Stimulated activated CD8-positive, alpha-beta memory T cell treated with anti-CD3 and anti-CD28 coated beads, Interleukin-15, amount 100 ng/mL, for 24 hours (primary cell): ENCODE measurements around the gene SF3B1.
A peak's percentile ranks its signal among the peaks of the same experiment; 100 is the strongest.
"Not testable (repeated sequence)": the region's sequence is repeated elsewhere in the genome, so short reads cannot be mapped to it uniquely, and the experiment has no call there.

ENCODE experiments used
- DNase-seq: peaks from one replicate; pipeline ENCODE4 v3.0.0-alpha.2; 2020; ENCODE audit warnings: low read depth

Gene SF3B1

DNA sequence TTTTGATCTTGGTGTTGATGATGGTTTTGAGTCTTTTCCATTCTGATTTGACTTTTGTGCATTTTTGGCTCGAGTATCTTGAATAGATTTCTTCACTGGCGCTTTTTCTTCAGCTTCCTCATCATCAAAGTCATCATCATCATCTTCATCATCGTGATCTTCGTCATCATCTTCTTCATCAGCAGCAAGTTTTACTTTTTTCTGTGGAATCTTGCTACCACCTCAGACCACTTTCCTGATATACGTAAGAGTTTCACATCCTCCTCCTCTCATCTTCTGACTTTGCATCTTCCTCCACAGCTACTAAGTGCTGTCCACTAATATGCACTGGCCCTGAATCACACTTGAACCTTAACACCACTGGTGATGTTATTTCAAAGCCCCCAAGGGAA lies 54.9 kb downstream of the SF3B1 start:
- DNase-seq: not testable (repeated sequence)

DNA sequence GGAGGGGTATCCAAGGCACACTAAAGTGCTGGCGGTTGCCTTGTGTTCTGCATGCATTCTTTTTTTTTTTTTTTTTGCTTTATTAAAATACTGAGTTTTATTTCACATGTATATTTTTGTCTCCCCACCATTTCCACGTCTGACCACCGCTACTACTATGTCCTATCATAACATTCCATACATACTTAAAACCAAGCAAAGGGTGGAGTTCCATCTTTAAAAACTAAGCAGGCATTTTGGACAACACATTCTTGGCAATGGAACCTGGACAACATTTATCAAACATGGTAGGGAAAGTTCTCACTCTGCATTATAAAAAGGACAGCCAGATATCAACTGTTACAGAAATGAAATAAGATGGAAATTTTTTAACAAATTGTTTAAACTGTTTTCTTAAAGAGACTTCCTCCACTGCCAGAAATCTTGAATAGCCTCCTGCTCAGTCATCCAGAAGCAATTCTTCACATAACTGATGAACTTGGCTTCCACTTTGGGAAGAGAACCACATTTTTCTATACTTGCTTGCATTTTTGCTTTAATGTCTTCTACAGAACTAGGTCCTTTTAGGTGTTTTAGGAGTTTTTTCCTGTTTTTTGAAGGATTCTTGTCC lies 55.4 kb downstream of the SF3B1 start:
- not testable (repeated sequence) for DNase-seq

DNA sequence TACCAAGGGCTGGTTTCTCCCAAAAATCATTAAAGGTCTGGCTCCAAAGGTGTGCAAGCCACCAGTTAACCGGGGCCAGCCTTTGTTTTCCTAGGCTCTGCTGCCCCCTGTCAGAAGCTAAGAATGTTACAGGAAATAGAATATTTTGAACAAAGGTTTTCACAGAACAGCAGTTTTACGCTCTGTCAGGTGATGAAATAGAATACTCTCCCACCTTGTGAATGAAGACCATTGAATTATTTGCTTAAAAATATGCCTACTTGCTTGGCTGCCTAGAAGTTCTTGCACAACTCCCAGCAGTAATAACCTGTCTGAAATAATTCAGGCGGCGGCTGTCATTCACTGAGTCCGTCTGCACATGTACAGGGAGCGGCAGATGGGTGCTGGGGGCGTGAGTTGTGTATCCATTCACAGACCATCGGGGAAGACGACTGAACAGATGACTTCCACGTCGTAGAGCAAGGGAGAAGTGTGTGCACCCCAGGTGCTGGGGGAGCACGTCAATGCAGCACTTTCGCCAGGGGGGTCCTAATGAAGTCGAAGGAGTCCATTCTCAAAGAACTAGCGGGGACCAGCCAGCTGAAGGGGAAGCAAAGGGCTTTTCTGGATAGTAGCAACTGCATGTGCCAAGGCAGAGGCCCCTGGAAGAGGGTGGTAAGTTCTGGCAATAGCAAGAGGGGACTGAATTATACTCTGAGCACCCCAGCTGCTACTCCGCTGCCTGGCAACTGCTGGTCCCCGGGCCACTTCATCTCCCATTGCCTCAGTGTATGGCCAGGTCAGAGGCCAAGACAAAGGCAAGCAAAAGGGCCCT lies 56.1 kb downstream of the SF3B1 start:
- peak; percentile 11 for DNase-seq

DNA sequence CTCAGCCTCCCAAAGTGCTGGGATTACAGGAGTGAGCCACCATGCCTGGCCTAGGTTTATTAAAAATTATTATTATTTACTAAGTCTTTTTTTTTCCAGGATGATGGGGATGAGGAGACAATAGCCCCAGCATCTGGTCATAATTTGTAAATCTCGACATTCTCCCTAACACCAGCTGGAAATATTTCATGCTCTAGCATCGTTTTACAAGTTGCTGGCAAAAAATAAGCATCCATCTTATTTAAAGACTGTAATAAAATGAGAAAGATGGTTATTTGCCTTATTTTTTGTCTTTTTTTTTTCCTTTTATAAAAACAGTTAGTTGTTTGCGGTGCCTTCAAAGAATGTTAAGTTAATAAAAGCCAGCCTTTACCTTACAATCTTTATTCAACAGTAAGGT lies 56.7 kb downstream of the SF3B1 start:
- DNase-seq: no peak

DNA sequence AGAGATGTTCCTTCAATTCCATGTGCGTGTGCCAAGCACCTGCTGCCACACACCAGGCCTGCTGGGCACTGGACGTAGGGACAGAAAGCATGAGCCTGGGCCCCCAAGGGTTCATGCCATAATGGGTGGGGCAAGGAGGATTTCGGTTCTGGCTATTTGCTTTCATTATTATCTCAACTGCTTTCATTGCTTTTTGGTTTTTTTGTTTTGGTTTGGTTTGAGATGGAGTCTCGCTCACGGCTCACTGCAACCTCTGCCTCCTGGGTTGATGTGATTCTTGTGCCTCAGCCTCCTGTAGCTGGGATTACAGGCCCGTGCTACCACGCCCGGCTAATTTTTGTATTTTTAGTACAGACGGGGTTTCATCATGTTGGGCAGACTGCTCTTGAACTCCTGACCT lies 57.2 kb downstream of the SF3B1 start:
- no peak for DNase-seq

DNA sequence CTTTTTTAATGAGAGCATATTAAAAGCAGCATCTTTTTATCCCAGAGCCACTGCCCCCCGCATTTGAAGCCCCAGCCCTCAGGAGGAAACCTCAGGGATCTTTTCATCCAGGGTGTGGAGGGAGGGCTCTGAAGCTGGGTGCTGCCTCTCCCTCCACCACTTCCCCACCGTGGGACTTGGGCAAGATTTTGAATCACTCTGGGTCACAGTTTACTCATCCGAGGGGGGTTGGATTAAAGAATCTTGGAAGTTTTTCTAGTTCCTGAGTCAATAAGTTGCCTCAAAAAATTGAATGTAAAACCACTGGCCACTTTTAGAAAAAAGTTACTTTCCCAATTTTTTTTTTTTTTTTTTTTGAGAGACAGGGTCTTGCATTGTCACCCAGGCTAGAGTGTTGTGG lies 62.2 kb downstream of the SF3B1 start:
- DNase-seq: no peak

DNA sequence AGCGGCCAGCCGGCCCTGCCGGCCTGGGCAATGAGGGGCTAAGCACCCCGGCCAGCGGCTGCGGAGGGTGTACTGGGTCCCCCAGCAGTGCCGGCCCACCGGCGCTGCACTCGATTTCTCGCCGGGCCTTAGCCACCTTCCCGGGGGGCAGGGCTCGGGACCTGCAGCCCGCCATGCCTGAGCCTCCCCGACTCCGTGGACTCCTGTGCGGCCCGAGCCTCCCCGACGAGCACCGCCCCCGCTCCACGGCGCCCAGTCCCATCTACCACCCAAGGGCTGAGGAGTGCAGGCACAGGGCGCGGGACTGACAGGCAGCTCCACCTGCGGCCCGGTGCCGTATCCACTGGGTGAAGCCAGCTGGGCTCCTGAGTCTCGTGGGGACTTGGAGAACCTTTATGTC lies 64.2 kb downstream of the SF3B1 start:
- DNase-seq: not testable (repeated sequence)

DNA sequence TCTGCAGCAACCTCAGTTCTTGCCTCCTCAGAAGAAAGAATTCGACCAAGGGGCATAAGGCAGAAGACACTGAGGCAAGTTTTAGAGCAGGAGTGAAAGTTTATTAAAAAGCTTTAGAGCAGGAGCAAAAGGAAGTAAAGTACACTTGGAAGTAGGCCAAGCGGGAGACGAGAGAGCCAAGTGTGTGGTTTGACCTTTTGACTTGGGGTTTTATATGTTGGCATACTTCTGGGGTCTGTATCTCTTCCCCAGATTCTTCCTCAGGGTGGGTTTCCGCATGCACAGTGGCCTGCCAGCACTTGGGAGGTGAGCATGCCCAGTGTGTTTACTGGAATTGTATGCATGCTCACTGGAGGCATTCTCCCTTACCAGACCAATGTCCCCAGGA lies 64.9 kb downstream of the SF3B1 start:
- DNase-seq: no peak

DNA sequence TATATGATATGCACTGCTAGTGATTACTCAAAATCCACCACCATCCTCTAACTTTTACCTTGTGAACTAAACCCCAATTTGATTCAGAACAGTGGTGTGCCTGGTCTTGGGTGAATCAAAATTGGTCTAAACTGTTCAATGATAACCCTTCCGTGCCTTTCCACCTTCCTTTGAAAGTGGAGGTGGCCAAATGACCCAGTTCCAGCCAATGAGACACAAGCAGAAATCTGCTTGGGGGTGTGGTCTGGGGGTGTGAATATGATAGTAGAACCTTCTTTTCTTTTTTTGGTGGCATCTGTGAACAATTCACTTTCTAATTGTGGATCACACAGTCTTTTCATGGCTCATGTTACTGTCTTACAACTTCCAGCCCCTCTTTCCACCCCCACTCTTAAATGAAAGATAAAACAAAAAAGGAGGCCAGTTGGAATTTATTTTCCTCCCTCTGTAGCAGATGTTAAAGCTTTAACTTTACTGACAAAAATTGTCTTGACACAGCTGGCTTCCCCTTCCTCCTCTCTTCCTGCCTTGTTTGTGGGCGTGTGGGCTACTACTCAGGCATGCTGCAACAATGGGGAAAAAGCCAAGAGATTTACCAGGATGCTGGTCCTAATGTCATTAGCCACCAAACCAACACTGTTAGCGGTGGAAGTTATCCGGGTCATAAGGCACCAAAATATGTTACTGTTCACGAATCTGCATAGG lies 65.4 kb downstream of the SF3B1 start:
- DNase-seq: no peak

DNA sequence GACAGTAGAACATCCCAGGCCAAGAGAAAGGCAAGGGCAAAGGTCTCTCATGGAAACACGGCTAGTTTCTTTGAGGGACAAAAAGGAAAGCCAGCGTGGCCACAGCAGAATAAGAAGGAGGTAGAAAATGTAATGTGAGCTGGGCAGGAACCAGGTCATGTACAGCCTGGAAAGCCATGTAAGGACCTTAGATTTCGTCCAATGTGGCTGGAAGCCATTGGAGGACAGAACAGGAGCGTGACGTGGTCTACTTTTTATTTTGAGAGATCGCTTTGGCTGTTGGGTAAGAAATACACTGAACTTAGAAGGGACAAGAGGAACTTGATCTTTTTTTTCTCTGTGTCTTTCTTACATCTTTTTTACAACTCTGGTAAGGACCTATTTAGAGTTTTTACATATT lies 66.4 kb downstream of the SF3B1 start:
- no peak for DNase-seq

DNA sequence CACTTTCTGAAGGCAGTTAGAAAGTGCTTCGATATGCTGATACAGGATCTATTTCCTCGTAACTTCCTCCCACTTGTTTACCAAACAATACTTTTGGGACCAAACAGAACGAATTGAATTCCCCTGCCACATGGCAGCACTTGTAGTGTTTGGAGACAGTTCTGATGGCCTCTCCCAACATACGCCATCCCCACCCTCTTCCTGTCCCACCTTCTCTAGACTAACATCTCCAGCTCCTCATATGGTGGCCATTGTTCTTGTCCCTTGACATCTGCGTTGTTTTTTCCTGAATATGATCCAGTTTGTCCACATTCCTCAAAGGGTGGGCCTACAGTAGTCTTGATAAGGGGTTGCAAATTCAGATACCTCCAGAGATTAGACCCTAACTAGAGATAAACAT lies 70.8 kb downstream of the SF3B1 start:
- DNase-seq: no peak

DNA sequence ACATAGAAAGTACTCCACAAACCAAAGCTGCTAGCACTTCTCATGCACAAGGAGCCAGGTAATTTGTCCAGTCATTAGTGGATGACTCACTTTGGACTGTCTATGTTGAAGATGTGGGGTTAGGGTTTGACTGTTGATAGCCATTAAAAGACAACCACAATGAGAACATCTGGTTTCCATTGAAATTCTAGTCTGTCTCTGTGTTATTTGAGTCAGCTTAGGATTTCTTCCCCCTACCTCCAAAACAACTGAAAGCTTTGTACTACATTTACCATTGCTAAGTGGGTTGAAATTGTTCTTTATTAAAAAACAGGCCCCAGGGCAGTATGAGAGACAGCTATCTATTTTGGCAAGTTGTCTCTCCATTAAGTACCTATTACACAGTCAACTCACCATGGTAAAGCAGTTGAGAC lies 74.1 kb downstream of the SF3B1 start:
- DNase-seq: no peak

DNA sequence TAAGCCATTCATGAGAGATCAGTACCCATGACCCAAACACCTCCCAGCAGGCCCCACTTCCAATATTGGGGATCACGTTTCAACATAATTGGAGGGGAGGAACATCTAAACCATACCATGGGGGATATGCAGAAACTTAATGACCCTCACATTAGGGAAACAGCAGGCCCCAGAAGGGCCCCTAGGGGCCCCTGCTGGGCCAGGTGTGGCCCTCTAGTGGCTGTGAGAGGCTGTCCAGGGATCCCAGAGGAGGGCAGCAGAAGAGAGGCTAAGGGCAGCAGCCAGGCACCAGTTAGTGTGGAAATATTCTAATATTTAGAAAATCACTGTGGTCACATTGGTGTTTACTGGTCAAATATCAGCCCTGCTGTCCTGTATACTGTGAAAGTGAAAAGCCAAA lies 75.0 kb downstream of the SF3B1 start:
- DNase-seq: no peak

DNA sequence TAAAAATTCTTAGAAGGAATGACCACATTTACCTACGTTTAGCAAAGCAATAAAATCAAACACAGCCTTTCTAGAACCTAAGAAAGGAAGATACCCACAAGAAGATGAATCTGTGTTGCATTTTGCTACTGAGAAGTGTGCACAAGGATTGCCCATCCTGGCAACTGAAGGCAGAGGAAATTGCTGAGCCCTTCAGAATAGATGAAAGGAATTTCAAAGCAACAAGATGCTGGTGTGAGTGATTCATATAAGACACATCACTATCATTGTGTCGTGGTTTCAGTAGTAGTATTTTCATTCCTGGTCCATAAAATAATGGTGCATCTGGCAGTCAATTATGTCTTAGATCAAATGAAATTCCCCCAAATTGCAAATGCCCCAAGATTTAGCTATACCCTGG lies 75.9 kb downstream of the SF3B1 start:
- no peak for DNase-seq

DNA sequence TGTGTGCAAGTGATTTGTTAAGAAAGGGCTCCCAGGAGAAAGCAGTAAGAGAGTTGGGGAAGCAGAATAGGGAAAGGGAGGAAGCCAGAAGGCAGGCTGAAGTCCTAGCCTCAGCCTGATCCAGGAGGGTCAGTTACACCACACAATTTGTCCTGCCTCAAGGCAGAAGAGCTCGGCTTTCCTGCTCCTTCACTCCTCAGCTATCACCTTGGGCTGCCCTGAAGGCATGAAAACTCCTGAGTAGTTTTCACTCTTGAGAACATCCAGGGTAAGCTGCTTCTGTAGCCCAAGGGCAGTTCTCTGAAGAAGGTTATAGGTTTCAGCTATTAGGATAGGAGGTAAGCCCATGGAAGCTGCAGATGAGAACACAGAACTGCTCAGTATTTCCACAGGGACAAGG lies 76.8 kb downstream of the SF3B1 start:
- no peak for DNase-seq

DNA sequence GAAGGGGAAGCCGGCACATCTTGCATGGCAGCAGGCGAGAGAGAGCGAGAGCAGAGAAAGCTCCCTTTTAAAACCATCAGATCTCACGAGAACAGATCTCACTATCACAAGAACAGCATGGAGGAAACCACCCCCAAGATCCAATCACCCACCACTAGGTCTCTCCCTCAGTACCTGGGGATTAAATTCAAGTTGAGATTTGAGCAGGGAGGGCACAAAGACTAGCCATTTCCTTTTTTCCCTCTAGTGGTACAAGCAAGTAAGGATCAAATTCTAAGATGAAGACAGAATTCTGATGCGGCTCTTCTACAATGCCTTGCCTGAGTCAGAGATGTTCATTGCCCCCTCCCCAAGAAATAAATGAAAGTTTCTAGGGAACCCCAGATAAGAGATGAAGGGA lies 78.7 kb downstream of the SF3B1 start:
- no peak for DNase-seq

DNA sequence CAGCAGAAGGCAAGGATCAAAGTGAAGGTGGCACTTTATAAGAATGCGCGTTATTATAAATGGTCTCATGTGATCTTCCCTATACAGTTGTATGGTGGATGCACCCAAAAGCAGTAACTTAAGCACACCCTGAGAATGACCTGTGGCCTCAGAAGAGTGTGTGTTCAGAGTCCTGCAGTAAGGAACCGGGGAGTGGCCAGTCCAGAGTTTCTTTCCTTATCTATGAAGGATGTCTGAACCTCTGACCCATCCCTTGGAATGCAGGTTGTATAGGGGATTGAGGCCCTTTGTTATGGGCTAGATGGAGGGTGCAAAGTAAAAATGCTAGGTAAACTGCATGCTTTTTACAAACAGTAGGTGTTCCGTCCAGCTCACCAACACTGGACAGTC lies 80.7 kb downstream of the SF3B1 start:
- no peak for DNase-seq

DNA sequence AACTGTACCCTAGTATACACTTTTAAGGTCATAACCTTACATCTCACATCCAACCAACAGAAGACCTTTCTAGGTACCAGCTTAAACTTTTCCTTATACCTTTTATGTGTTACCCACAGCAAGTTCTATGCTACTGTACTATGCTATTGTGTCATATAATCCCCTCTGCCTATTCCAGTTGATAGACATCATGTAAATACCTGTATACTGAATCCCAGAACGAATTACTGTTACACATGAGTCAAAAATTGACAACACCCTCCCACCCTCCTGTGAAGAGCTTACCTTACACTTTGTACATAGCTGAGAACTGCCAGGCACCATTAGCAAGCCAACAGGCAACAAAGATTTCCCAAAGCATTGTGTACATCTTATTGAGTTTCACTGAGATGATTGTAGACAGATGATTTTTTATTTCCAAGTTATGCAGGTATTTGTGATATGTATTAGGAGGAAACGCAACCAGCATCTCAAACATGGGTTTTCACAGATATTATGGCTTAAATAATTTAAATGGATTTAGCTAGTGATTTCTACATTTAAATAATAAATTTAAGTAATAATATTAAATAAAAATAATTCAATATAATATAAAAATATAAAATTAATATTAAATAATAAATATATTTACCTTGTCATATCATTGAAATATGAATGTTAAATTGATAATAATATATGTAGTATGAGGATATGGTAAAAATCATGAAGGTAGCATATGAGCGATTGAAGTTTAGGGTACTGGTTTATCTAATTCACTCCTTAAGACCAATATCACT lies 81.2 kb downstream of the SF3B1 start:
- no peak for DNase-seq

DNA sequence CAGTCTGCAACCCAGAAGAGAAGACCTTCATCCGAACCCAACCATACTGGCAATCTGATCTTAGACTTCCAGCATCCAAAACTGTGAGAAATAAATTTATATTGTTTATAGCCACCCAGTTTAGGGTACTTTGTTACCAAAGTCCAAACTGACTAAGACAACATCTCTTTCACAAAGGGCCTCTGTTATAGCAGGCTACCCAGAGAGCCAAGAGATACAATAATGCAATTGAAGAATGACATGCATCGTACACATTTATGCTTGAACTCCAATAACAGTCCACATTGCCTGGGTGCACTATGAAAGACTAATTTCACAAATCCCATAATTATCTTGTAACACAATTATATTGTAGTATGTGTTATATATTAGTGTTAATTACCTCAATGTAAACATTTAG lies 85.1 kb downstream of the SF3B1 start:
- no peak for DNase-seq

DNA sequence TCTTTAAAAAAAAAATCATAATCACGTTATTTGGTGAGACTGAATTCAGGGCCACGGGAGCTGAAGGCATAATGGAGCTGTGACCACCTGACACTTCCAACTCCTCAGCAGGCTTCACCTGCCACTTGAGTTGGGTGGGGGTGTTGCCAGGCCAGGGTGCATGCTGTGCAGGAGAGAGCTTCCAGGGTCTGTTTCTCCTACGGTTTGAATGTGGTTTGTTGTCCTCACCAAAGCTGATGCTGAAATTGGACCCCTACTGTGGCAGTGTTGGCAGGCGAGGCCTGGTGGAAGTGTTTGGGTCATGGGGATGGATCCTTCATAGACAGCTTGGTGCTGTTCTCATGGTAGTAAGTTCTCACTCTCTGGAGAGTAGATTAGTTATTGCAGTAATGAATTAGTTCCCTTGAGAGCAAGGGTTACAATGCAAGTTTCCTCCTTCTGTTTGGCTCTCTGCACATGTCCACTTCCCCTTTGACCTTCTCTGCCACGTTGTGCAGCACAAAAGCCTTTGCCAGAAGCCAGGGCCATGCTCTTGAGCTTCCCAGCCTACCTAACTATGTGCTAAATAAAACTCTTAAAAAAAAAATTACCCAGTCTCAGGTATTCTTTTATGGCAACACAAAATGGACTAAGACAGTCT lies 86.0 kb downstream of the SF3B1 start:
- DNase-seq: no peak

DNA sequence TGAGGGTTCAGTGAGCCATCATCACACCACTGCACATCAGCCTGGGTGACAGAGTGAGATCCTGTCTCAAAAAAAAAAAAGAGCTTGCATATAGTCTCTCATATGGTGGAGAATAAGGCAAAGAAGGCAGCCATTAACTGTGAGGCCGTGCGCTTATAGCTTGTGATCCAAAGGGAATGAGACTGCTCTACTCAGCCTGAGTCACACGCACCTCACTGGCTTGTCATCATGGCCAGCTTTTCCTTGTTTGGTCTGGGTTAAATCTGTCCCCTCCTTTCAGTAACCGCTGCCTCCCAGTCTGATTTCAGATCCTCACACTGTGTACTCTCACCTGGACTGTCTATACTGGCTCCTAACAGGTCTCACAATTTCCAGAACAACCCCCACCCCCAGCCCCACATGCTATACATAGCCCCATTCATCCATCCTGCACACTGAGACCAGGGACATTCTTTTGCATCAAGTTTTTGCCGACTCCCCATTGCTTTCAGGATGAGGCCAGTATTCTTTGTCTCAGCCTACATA lies 88.9 kb downstream of the SF3B1 start:
- DNase-seq: no peak

DNA sequence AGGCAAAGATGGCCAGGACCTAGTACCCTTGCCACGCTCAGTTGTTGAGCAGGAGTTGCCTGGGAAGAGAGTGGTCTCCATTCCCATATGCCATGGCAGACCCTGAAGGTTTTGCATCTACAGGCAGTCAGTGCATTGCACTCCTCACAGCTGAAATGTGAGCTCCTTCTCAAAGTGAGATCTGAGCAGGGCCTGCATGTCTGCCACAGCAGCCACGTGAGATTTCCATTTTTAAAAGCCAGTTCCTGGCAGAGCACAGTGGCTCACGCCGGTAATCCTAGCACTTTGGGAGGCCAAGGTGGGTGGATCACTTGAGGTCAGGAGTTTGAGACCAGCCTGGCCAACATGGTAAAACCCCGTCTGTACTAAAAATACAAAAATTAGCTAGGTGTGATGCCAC lies 90.9 kb downstream of the SF3B1 start:
- DNase-seq: not testable (repeated sequence)
